WTC11 (cell line): ENCODE results near the gene SH3TC2.

Experiments used
- CREB1 ChIP-seq: sonication (generic); formaldehyde crosslinking; IDR thresholded peaks from 2 replicates; pipeline ENCODE4 v1.8.0; 2023; ENCODE audit warnings: mild to moderate bottlenecking, missing genetic modification reagents
- CREM ChIP-seq: sonication (generic); formaldehyde crosslinking; IDR thresholded peaks from 2 replicates; pipeline ENCODE4 v1.8.1; 2022; ENCODE audit warnings: mild to moderate bottlenecking, missing genetic modification reagents, moderate library complexity
- CTCF ChIP-seq: fragments of 200-600 bp; IDR thresholded peaks from 2 replicates; pipeline ENCODE4 v1.8.0; 2022; ENCODE audit warnings: antibody characterized with exemption
- E2F1 ChIP-seq: sonication (generic); formaldehyde crosslinking; IDR thresholded peaks from 2 replicates; pipeline ENCODE4 v1.8.0; 2022; ENCODE audit warnings: mild to moderate bottlenecking, missing genetic modification reagents
- GABPB1 ChIP-seq: sonication (generic); formaldehyde crosslinking; IDR thresholded peaks from 2 replicates; pipeline ENCODE4 v1.8.1; 2023; ENCODE audit warnings: mild to moderate bottlenecking, missing genetic modification reagents
- MAX ChIP-seq: sonication (generic); formaldehyde crosslinking; IDR thresholded peaks from 2 replicates; pipeline ENCODE4 v1.8.0; 2022; ENCODE audit warnings: mild to moderate bottlenecking, missing genetic modification reagents
- MLX ChIP-seq: sonication (generic); formaldehyde crosslinking; IDR thresholded peaks from 2 replicates; pipeline ENCODE4 v1.8.1; 2023; ENCODE audit warnings: mild to moderate bottlenecking, missing genetic modification reagents, moderate library complexity
- NFE2L1 ChIP-seq: sonication (generic); formaldehyde crosslinking; IDR thresholded peaks from 2 replicates; pipeline ENCODE4 v1.8.1; 2023; ENCODE audit warnings: missing genetic modification reagents
- ZNF263 ChIP-seq: sonication (generic); formaldehyde crosslinking; IDR thresholded peaks from 2 replicates; pipeline ENCODE4 v1.8.1; 2022; ENCODE audit warnings: low read depth, mild to moderate bottlenecking, moderate library complexity, missing genetic modification reagents
- ZNF416 ChIP-seq: fragments of 250-450 bp; sonication (Bioruptor Pico); IDR thresholded peaks from 2 replicates; pipeline ENCODE4 v1.9.0; 2021; ENCODE audit warnings: mild to moderate bottlenecking, inconsistent platforms

DNA sequence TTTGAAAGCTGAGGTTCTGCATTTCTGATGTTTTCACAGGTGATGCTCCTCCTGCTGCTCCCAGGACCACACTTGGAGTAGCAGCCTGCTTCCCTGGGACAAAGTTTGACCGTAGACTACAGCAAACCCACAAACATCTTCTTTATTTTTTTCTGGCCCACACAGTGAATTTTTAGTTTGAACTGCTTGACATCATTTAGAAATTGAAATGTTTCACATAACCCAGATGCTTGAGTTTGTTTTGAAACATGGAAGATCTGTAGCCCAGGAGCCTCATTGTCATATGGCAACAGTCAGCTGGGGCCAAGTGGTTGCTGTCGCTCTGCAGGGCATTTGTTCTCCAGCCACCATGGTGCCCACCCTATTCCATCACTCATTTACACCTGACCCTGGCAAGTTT lies 8.4 kb downstream of the SH3TC2 start:
- TF ChIP-seq GABPB1 (CRISPR knock-in tag) (no peak), ZNF263 (no peak), ZNF416 (CRISPR knock-in tag) (no peak), CREM (CRISPR knock-in tag) (no peak), CREB1 (no peak), CTCF (no peak), NFE2L1 (CRISPR knock-in tag) (no peak), MLX (no peak), MAX (no peak), E2F1 (CRISPR knock-in tag) (no peak)
